GM19025 (cell line): ENCODE results near the gene CYLD.

Experiments
- ATAC-seq: cut with Tn5 transposase; IDR thresholded peaks from one replicate; pipeline ENCODE4 v1.9.1; 2021; ENCODE audit warnings: mild to moderate bottlenecking, low read depth, moderate library complexity; ENCODE audit not compliant: unreplicated experiment

The CYLD gene

DNA sequence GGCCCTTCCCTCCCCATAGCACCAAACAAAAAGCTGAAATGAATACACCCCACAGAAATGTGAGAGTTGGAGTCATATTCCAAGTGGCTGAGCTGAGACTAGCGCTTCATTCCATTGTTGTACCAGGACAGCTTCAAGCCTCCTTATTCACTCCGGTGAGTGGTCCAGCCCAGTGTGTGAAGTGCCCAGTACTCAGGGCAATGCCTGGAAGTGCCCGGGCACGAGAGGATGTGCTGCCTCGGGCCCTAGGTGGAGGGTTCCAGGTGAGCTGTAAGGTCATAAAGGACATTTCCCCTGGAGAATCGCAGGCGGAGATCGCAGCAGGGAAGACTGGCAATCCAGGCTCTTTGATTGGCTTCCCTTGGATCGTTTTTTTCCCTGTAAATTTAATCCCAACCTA, 5.4 kb upstream of the CYLD start:
- no peak for ATAC-seq

GRCh38 chr16:50737420-50737959, 4.4 kb upstream of the CYLD start:
- ATAC-seq = no peak

DNA sequence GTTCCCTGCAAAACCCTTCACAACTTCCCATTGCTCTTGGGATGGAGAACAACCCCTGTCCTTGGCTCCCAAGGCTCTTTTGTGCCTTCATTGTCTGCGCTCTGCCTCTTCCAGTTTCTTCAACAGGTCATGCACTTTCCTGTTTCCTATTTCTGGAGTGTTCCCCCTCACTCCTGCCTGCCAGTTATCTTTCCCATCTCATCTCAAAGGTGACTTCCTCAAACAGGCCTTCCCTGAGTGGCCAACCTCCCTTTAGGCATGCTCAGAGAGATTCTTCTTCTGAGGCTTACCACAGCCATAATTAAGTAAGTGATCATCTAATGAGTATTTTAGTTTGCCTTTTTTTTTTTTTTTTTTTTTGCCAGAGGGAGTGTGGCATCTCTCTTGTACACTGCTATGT, 2.9 kb upstream of the CYLD start:
- no peak for ATAC-seq

DNA sequence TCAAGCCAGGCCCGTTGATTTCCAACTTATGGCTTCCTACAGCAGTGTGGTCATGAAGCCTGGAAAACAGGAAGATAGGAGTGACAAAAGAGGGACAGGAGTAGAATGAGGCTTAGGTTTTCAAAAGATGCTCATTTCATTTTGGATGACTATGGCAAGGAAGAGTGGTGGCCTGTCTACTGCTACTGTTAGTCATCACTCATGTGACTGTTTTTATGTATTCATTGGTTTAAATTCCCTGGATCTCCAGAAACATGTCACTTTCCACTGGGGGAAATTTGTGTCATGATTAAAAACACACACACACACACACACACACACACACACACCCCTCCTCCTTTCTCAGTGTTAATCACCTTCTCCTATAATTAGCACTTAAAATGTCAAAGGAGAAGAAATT, 1.1 kb upstream of the CYLD start:
- no peak for ATAC-seq

DNA sequence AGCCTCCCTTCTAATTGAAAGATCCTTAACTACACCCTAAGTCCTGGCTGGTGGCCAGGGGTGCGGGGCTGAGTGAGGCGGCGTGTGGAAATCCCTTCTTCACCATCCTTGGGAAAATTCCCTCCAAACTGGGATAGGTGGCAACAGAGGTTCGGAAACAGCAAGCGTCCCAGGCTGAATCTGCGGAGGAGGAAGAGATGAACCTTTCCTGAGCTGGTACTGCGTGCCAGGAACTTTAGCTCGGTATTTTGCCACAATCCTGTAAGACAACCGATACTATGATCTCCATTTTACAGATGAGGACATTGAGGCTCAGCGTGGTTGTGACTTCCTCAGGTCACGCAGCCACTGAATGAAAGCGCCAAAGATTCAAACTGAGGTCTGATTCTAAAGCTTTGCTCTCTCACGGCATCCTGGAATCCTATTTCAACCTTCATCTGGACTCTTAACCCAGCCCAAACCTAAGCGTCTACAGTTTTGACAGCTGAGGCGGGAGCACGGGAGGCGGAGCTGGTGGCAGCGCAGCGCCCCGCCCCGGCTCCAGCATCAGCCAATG, 583 bp upstream of the CYLD start:
- no peak for ATAC-seq

- no peak for ATAC-seq
These were observed 802 bp downstream of the CYLD start for GRCh38 chr16:50742576-50743200.

- no peak for ATAC-seq
These were observed 1.8 kb downstream of the CYLD start for GRCh38 chr16:50743581-50744225.

- no peak for ATAC-seq
These were observed 3.0 kb downstream of the CYLD start for GRCh38 chr16:50744881-50745280.

DNA sequence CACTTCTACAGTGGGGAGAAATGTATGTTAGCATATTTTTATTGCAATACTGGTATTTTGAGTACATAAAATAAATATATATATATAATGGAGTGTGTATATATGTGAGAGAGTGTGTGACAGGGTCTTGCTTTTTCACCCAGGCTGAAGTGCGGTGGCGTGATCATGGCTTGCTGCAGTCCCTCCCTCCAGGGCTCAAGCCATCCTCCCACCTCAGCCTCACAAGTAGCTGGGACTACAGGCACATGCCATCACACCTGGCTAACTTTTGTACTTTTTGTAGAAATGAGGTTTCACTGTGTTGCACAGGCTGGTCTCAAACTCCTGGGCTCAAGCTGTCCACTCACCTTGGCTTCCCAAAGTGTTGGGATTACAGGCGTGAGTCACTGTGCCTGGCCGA, 4.1 kb downstream of the CYLD start:
- no peak for ATAC-seq

DNA sequence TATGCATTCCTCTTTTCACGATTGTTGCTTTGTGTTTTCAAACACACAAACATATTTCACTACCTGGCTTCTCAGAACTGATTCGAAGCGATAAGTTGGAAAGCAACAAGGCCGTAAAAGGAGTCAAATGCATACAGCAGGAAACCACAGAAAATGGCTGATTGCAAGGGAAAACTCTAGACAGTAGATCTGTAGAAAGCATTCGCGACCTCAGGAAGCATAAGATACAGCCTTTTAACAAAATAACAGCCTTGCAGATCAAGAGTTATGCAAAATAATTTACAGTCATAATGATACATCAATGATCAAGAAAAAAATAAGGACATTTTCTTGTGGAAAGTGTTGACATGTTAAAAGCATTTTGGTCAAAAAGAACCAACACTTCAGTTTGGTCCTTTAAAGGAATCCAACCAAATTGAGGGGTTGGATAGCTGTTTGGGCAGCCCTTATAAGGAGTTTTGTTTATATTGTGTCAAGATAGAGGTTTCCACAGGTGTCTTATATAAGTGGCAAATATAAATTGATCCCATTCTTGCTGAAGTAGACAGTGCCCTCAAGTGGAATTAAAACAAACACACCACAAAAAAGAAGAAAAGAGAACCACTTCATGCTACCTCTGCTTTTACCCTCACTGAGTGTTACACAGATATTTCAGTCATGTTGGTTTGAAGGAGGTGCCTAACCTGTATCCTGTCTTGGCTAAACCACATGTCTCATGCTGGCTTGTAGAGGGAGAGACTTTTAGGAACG, 5.5 kb downstream of the CYLD start:
- ATAC-seq = no peak

DNA sequence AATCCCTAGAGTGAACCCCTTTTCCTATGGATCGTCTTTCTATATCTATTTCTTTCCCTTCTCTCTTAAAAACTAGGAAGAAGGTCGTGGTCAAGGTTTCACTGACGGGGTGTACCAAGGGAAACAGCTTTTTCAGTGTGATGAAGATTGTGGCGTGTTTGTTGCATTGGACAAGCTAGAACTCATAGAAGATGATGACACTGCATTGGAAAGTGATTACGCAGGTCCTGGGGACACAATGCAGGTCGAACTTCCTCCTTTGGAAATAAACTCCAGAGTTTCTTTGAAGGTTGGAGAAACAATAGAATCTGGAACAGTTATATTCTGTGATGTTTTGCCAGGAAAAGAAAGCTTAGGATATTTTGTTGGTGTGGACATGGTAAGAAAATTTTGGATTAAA, 9.6 kb downstream of the CYLD start:
- ATAC-seq = no peak

DNA sequence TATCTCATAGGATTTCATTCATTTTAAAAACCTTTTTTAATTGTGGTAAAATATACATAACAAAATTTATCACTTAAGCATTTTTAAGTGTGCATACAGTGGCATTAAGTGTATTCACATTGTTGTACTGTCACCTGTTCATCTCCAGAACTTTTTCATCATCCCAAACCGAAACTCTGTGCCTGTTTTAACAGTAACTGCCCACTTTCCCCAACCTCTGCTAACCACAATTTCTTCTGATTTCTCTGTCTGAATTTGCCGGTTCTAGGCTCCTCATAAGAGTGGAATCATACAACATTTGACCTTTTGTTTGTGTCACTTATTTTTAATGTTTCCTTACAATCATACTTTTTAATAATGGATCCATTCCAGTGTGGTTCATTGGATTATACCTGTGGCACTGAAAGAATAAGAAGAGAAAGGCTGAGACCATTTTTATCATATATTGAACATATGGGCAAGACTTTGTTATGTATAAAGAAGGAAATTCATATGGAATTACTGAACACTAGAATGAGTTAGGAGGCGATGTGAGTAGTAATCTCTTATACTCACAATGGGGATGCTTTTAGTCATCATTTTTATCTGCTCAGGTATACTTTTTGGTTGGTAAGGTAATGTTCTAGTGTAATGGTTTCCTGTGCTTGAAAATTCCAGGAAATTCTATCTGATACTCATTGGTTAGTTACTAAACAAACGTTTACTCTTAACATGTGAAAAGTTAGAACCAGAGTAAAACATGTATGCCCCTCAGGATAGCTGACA, 10.8 kb downstream of the CYLD start:
- no peak for ATAC-seq

GRCh38 chr16:50756473-50756872, 14.6 kb downstream of the CYLD start:
- no peak for ATAC-seq

GRCh38 chr16:50761267-50761666, 19.4 kb downstream of the CYLD start:
- ATAC-seq = no peak

- no peak for ATAC-seq
These were observed 20.4 kb downstream of the CYLD start for GRCh38 chr16:50762241-50762640.

DNA sequence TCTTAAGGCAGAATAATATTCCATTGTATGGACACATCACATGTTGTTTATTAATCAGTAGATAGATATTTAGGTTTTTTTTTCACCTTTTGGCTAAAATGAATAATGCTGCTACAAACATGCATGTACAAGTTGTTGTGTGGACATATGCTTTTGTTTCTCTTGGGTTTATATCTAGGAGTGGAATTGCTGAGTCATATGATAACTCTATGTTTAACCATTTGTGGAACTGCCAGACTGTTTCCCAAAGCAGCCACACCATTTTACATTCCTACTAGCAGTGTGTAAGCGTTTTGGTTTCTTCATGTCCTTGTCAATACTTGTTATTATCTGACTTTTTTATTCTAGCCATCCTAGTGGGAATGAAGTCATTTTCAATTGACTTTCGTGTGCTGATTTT, 21.3 kb downstream of the CYLD start:
- ATAC-seq = no peak

DNA sequence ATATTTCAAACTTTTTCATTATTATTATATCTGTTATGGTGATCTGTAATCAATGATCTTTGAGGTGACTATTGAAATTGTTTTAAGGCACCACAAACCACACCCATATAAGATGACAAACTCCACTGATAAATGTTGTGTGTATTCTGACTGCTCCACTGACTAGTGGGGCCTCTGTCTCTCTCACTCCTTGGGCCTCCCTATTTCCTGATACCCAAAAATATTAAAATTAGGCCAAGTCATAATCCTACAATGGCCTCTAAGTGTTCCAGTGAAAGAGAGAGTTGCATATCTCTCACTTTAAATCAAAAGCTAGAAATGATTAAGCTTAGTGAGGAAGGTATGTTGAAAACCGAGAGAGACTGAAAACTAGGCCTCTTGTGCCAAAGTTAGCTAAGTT, 23.4 kb downstream of the CYLD start:
- no peak for ATAC-seq

DNA sequence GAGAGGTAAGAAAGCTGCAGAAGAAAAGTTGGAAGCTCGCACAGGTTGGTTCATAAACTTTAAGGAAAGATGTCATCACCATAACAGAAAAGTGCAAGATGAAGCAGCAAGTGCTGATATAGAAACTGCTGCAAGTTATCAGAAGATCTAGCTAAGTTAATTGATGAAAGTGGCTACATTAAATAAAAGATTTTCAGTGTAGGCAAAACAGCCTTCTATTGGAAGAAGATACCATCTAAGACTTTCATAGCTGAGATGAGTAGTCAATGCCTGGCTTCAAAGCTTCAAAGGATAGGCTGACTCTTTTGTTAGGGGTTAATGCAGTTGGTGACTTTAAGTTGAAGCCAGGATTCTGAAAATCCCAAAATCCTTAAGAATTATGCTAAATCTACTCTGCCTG, 24.0 kb downstream of the CYLD start:
- no peak for ATAC-seq

- ATAC-seq = no peak
These were observed 25.3 kb downstream of the CYLD start for GRCh38 chr16:50767197-50767596.

GRCh38 chr16:50771366-50771765, 29.5 kb downstream of the CYLD start:
- no peak for ATAC-seq

GRCh38 chr16:50774405-50774804, 32.5 kb downstream of the CYLD start:
- ATAC-seq = no peak
